Astrocyte of the spinal cord (primary cell): ENCODE measurements around the gene RHBDL2.
"Not testable (repeated sequence)": the region's sequence is repeated elsewhere in the genome, so short reads cannot be mapped to it uniquely, and the experiment has no call there.

Experiments
- DNase-seq: peaks from one replicate; pipeline ENCODE4 v3.0.0; 2011; ENCODE audit warnings: low read depth, low spot score
- H3K4me3 ChIP-seq: 2 replicates; pipeline ENCODE4 v1.5.1; 2011; ENCODE audit warnings: low read depth, mild to moderate bottlenecking, low read length, moderate library complexity
- CTCF ChIP-seq: IDR thresholded peaks from 2 replicates; pipeline ENCODE4 v1.5.1; 2012; ENCODE audit warnings: low read depth, mild to moderate bottlenecking, low read length, inconsistent platforms
- in situ Hi-C: cut with HindIII; loops from 2 replicates; pipeline ENCODE4 v1.10.0; 2017; ENCODE audit warnings: low sequenced_read_pairs

The RHBDL2 gene

GRCh38 chr1:38941527-38942019 lies at the start of gene RHBDL2:
TSS of gene RHBDL2 (minus strand) at chr1:38941830. CDS start at chr1:38919212, 22,618 bp downstream.
- peak; percentile 20 for DNase-seq
- no peak for TF ChIP-seq CTCF
- in situ Hi-C loops: no loop called here
- H3K4me3 ChIP-seq: peak within 1 kb of the TSS; percentile 29

GRCh38 chr1:38990738-38991637 lies 49.4 kb upstream of the RHBDL2 start, which contains the start of gene AKIRIN1:
TSS of gene AKIRIN1 (plus strand) at chr1:38991276. CDS start at chr1:38991381, 105 bp downstream.
- in situ Hi-C loops: no loop called here
- peak within 1 kb of the TSS; percentile 91 for H3K4me3 ChIP-seq
- peak; percentile 97 for DNase-seq
- no peak for TF ChIP-seq CTCF

- peak; percentile 26 for DNase-seq
- no peak for TF ChIP-seq CTCF
- peak overlapping the region; percentile 57 for H3K4me3 ChIP-seq
- in situ Hi-C loops: no loop called here
These were observed 48.7 kb upstream of the RHBDL2 start for GRCh38 chr1:38990386-38990737.

- no peak for DNase-seq
- in situ Hi-C loops: no loop called here
- H3K4me3 ChIP-seq: no peak overlapping the region
- TF ChIP-seq CTCF: no peak
These were observed 48.3 kb upstream of the RHBDL2 start for GRCh38 chr1:38989979-38990378.

GRCh38 chr1:38979380-38979779 lies 37.8 kb upstream of the RHBDL2 start:
- DNase-seq, H3K4me3 ChIP-seq, in situ Hi-C loops: not testable (repeated sequence)

- DNase-seq, in situ Hi-C loops: not testable (repeated sequence)
These were observed 36.6 kb upstream of the RHBDL2 start for GRCh38 chr1:38978245-38978542.

GRCh38 chr1:38977399-38978244 lies 36.0 kb upstream of the RHBDL2 start:
- DNase-seq, H3K4me3 ChIP-seq, in situ Hi-C loops: not testable (repeated sequence)

More at GRCh38 chr1:38978245-38978542, 36.6 kb upstream of the RHBDL2 start:
- H3K4me3 ChIP-seq: not testable (repeated sequence)
